IMR-90 (cell line): Measurements from ENCODE around the gene PLD3. TPM values are rescaled to one million over a fixed set of nuclear protein-coding genes. Genes with fewer than 3 reads are reported as not detected.

Experiments
- ATAC-seq: fragments of 200-7000 bp; cut with Tn5 transposase; 2 replicates; pipeline ENCODE4 v1.9.1; 2020; ENCODE audit warnings: low read depth, mild to moderate bottlenecking, moderate library complexity
- BruUV-seq: library from RNA; stranded (reverse); fragments of 400-500 nt; replicated peaks from 2 replicates; lab custom pipeline; 2021; lab: Mats Ljungman, UMichigan
- CTCF ChIA-PET: fragments of 300-600 bp; formaldehyde crosslinking; extraction: SDS; loops from one replicate; lab custom pipeline; 2021; ENCODE audit warnings: antibody characterized with exemption; lab: Yijun Ruan, JAX
- POLR2A ChIA-PET: fragments of 300-600 bp; sonication (Branson Sonifier 250); formaldehyde crosslinking; loops from one replicate; lab custom pipeline; 2022; ENCODE audit warnings: antibody characterized with exemption; ENCODE audit not compliant: unreplicated experiment; lab: Charles Lee
- DNase-seq: peaks from one replicate; pipeline ENCODE4 v3.0.0; 2013
- H2AFZ ChIP-seq: replicated peaks from 2 replicates; pipeline ENCODE3; 2013; ENCODE audit warnings: low read length, mild to moderate bottlenecking; ENCODE audit not compliant: poor library complexity
- H2AK5ac ChIP-seq: 2 replicates; pipeline ENCODE4 v1.6.1; 2013; ENCODE audit warnings: low read depth, low read length, inconsistent platforms
- H2AK9ac ChIP-seq: replicated peaks from 2 replicates; pipeline ENCODE3; 2013; ENCODE audit warnings: mild to moderate bottlenecking, low read depth, low read length, moderate library complexity; ENCODE audit not compliant: poor library complexity
- H2BK120ac ChIP-seq: 2 replicates; pipeline ENCODE4 v1.6.1; 2013; ENCODE audit warnings: low read depth, low read length, inconsistent platforms
- H2BK15ac ChIP-seq: 3 replicates; pipeline ENCODE4 v1.6.1; 2013; ENCODE audit warnings: low read depth, low read length, inconsistent platforms
- H2BK20ac ChIP-seq: 2 replicates; pipeline ENCODE4 v1.6.1; 2013; ENCODE audit warnings: low read depth, mild to moderate bottlenecking, inconsistent platforms, low read length, moderate library complexity
- H2BK5ac ChIP-seq: 2 replicates; pipeline ENCODE4 v1.6.1; 2013; ENCODE audit warnings: mild to moderate bottlenecking, low read depth, low read length, inconsistent platforms; ENCODE audit not compliant: poor library complexity, severe bottlenecking
- H3K14ac ChIP-seq: replicated peaks from 2 replicates; pipeline ENCODE4 v1.6.1; 2013; ENCODE audit warnings: low read depth, low read length, inconsistent platforms
- H3K18ac ChIP-seq: 2 replicates; pipeline ENCODE4 v1.6.1; 2013; ENCODE audit warnings: low read depth, low read length, control low read depth
- H3K23ac ChIP-seq: 2 replicates; pipeline ENCODE4 v1.6.1; 2013; ENCODE audit warnings: low read depth, low read length, inconsistent platforms
- H3K27ac ChIP-seq: 2 replicates; pipeline ENCODE4 v1.5.1; 2013; ENCODE audit warnings: mild to moderate bottlenecking, control low read depth, low read length; ENCODE audit not compliant: insufficient read depth
- H3K27me3 ChIP-seq: 2 replicates; pipeline ENCODE4 v1.6.1; 2013; ENCODE audit warnings: low read length; ENCODE audit not compliant: control insufficient read depth, insufficient read depth
- H3K36me3 ChIP-seq: 2 replicates; pipeline ENCODE4 v1.6.1; 2013; ENCODE audit warnings: low read length, mixed read lengths; ENCODE audit not compliant: control insufficient read depth, insufficient read depth
- H3K4ac ChIP-seq: 2 replicates; pipeline ENCODE4 v1.6.1; 2013; ENCODE audit warnings: low read depth, low read length, inconsistent platforms
- H3K4me1 ChIP-seq: 2 replicates; pipeline ENCODE4 v1.6.1; 2013; ENCODE audit warnings: low read length, mixed read lengths; ENCODE audit not compliant: control insufficient read depth, insufficient read depth
- H3K4me2 ChIP-seq: 2 replicates; pipeline ENCODE4 v1.6.1; 2013; ENCODE audit warnings: low read depth, mild to moderate bottlenecking, control low read depth, low read length, moderate library complexity
- H3K4me3 ChIP-seq: 2 replicates; pipeline ENCODE4 v1.5.1; 2013; ENCODE audit warnings: low read depth, mild to moderate bottlenecking, control low read depth, low read length, moderate library complexity; ENCODE audit not compliant: insufficient read depth
- H3K56ac ChIP-seq: 2 replicates; pipeline ENCODE4 v1.6.1; 2013; ENCODE audit warnings: low read length, inconsistent platforms; ENCODE audit not compliant: insufficient read depth; ENCODE audit errors: extremely low read depth
- H3K79me1 ChIP-seq, 2 experiments: 2 replicates each; pipeline ENCODE4 v1.6.1; 2013; ENCODE audit warnings: low read length in 2 of 2, inconsistent platforms in 1 of 2, low read depth in 1 of 2
- H3K9ac ChIP-seq: 2 replicates; pipeline ENCODE4 v1.6.1; 2013; ENCODE audit warnings: low read depth, low read length, control low read depth
- H3K9me1 ChIP-seq: 2 replicates; pipeline ENCODE4 v1.6.1; 2013; ENCODE audit warnings: low read length, inconsistent platforms; ENCODE audit not compliant: insufficient read depth
- H3K9me3 ChIP-seq: 2 replicates; pipeline ENCODE4 v1.6.1; 2013; ENCODE audit warnings: low read length; ENCODE audit not compliant: control insufficient read depth, insufficient read depth
- H4K20me1 ChIP-seq: 2 replicates; pipeline ENCODE4 v1.6.1; 2013; ENCODE audit warnings: low read length, inconsistent platforms; ENCODE audit not compliant: insufficient read depth
- H4K5ac ChIP-seq: 2 replicates; pipeline ENCODE4 v1.6.1; 2013; ENCODE audit warnings: mild to moderate bottlenecking, low read depth, low read length, control low read depth
- H4K8ac ChIP-seq, 2 experiments: 2 replicates each; pipeline ENCODE4 v1.6.1; 2013; ENCODE audit warnings: low read depth in 2 of 2, low read length in 2 of 2, control low read depth in 1 of 2, inconsistent platforms in 1 of 2
- H4K91ac ChIP-seq: 2 replicates; pipeline ENCODE4 v1.6.1; 2013; ENCODE audit warnings: low read depth, low read length, inconsistent platforms; ENCODE audit not compliant: insufficient read depth
- BHLHE40 ChIP-seq: fragments of 150-350 bp; IDR thresholded peaks from 2 replicates; pipeline ENCODE4 v1.6.1; 2016; ENCODE audit warnings: mild to moderate bottlenecking, low read depth, low read length
- CEBPB ChIP-seq: IDR thresholded peaks from 2 replicates; pipeline ENCODE4 v1.6.1; 2012; ENCODE audit warnings: low read depth, low read length, improper control_type of control experiment
- CHD1 ChIP-seq: IDR thresholded peaks from 2 replicates; pipeline ENCODE4 v1.6.1; 2012; ENCODE audit warnings: low read depth, low read length, improper control_type of control experiment
- CTCF ChIP-seq: conservative IDR thresholded peaks from 2 replicates; pipeline ENCODE4 v1.5.1; 2012; ENCODE audit warnings: mild to moderate bottlenecking, low read depth, low read length, improper control_type of control experiment
- ELK1 ChIP-seq: fragments of 150-350 bp; IDR thresholded peaks from 2 replicates; pipeline ENCODE4 v1.6.1; 2016; ENCODE audit warnings: low read depth, mild to moderate bottlenecking, low read length, moderate library complexity, borderline replicate concordance
- FOS ChIP-seq: fragments of 150-350 bp; IDR thresholded peaks from 2 replicates; pipeline ENCODE4 v1.6.1; 2016; ENCODE audit warnings: low read depth, low read length
- MAFK ChIP-seq: IDR thresholded peaks from 2 replicates; pipeline ENCODE4 v1.6.1; 2012; ENCODE audit warnings: low read depth, low read length, improper control_type of control experiment
- MAZ ChIP-seq: IDR thresholded peaks from 2 replicates; pipeline ENCODE4 v1.6.1; 2012; ENCODE audit warnings: low read depth, mild to moderate bottlenecking, low read length, improper control_type of control experiment, moderate library complexity, borderline replicate concordance
- MXI1 ChIP-seq: IDR thresholded peaks from 2 replicates; pipeline ENCODE4 v1.6.1; 2012; ENCODE audit warnings: low read depth, mild to moderate bottlenecking, low read length, moderate library complexity, borderline replicate concordance
- NFE2L2 ChIP-seq: fragments of 150-350 bp; IDR thresholded peaks from 2 replicates; pipeline ENCODE4 v1.6.1; 2016; ENCODE audit warnings: low read depth, mild to moderate bottlenecking, low read length
- POLR2A ChIP-seq: IDR thresholded peaks from 2 replicates; pipeline ENCODE4 v1.6.1; 2012; ENCODE audit warnings: mild to moderate bottlenecking, low read depth, low read length
- RAD21 ChIP-seq: IDR thresholded peaks from 2 replicates; pipeline ENCODE4 v1.6.1; 2012; ENCODE audit warnings: low read length, improper control_type of control experiment
- RCOR1 ChIP-seq: IDR thresholded peaks from 2 replicates; pipeline ENCODE4 v1.6.1; 2012; ENCODE audit warnings: mild to moderate bottlenecking, low read length, improper control_type of control experiment; ENCODE audit not compliant: insufficient replicate concordance
- RFX5 ChIP-seq: IDR thresholded peaks from 2 replicates; pipeline ENCODE4 v1.8.0; 2012; ENCODE audit warnings: low read depth, mild to moderate bottlenecking, low read length, moderate library complexity
- SMC3 ChIP-seq: fragments of 150-350 bp; IDR thresholded peaks from 2 replicates; pipeline ENCODE4 v1.6.1; 2016; ENCODE audit warnings: low read depth, mild to moderate bottlenecking, antibody characterized with exemption, low read length, moderate library complexity
- USF2 ChIP-seq: fragments of 150-350 bp; IDR thresholded peaks from 2 replicates; pipeline ENCODE4 v1.6.1; 2017; ENCODE audit warnings: mild to moderate bottlenecking, antibody characterized with exemption, low read length, low read depth
- WGBS, 2 experiments: methylation state at CpG; one replicate each; pipeline versions ENCODE4 v1.1.5 to v1.1.7; 2013; ENCODE audit warnings: missing lambda C conversion rate in 2 of 2; ENCODE audit not compliant: insufficient read length in 1 of 2; ENCODE audit errors: extremely low coverage in 2 of 2; 5-methylcytosine and 5-hydroxymethylcytosine counted together
- dilution Hi-C: fragments of 300-500 bp; cut with HindIII; formaldehyde crosslinking; loops from one replicate; pipeline ENCODE4 v1.14.3; 2018; ENCODE audit warnings: low sequenced_read_pairs; ENCODE audit not compliant: unreplicated experiment
- in situ Hi-C: fragments of 300-500 bp; cut with MboI; formaldehyde crosslinking; loops from 3 replicates; pipeline ENCODE4 v1.14.3; 2019; ENCODE audit warnings: low sequenced_read_pairs, inconsistent platforms, mixed read lengths
- intact Hi-C: fragments of 100-400 bp; cut with micrococcal nuclease; formaldehyde crosslinking; loops from 2 replicates; pipeline ENCODE4 v1.10.0; 2022
- polyA plus RNA-seq, 3 experiments: library from polyadenylated mRNA; depleted of rRNA; stranded (reverse); fragments of >200 nt; gene quantifications; 2 replicates each; pipeline ENCODE4 v1.2.3, GENCODE V29; 2012; ENCODE audit warnings: low replicate concordance in 1 of 3
- total RNA-seq: library from RNA; depleted of rRNA; stranded (reverse); fragments of >200 nt; gene quantifications from 2 replicates; pipeline ENCODE4 v1.2.3, GENCODE V29; 2012

Gene PLD3
- total and polyA plus RNA-seq, 2 of the 4 experiments (the other 2 are of a cell fraction), result 117 to 665 TPM

GRCh38 chr19:40387155-40387554 lies 38.7 kb downstream of the PLD3 start:
- Histone ChIP-seq H4K91ac (no peak overlapping the region), H4K20me1 (no peaks in the 10 kb centered on the region), H2AK5ac (no peak overlapping the region), H2BK15ac (no peak overlapping the region), H2BK5ac (no peak overlapping the region), H3K14ac (no peak overlapping the region), H3K4me3 (no peak overlapping the region), H3K79me1 (no peaks in the 10 kb centered on the region), H3K4ac (no peak overlapping the region), H2AFZ (no peak overlapping the region), H2BK120ac (no peak overlapping the region), H3K9ac (no peak overlapping the region), H3K9me3 (no peaks in the 10 kb centered on the region), H2AK9ac (no peak overlapping the region), H3K9me1 (no peaks in the 10 kb centered on the region), H2BK20ac (no peak overlapping the region), H3K18ac (no peak overlapping the region), H4K5ac (no peak overlapping the region), H3K27me3 (no peaks in the 10 kb centered on the region; the same call in 1 of the 2 replicates), H4K8ac (no peak overlapping the region), H3K23ac (no peak overlapping the region), H3K4me1 (no peaks in the 10 kb centered on the region), H3K27ac (no peak overlapping the region), H3K36me3 (no peaks in the 10 kb centered on the region), H3K56ac (no peak overlapping the region), H3K4me2 (no peak overlapping the region)
- WGBS, 2 experiments, result 81% methylated on average over 6 of the region's 10 CpGs; no CpG with 5 or more reads in 1 of the 2 experiments
- intact Hi-C loops (no loop called here), in situ Hi-C loops (no loop called here), dilution Hi-C loops (no loop called here)
- ChIA-PET CTCF (no interaction called here), POLR2A (no interaction called here)
- TF ChIP-seq MXI1 (no peak), FOS (no peak), CHD1 (no peak), MAZ (no peak), BHLHE40 (no peak), CTCF (no peak), ELK1 (no peak), MAFK (no peak), RCOR1 (no peak), SMC3 (no peak), NFE2L2 (no peak), RFX5 (no peak), RAD21 (no peak), POLR2A (no peak), CEBPB (no peak), USF2 (no peak)
- no TSS peak for BruUV-seq
- DNase-seq (no peak), ATAC-seq (no peak)
